Stimulated activated CD4-positive, alpha-beta T cell treated with anti-CD3 and anti-CD28 coated beads, Interleukin-1b, Interleukin-23, amount 100 ng/mL, for 24 hours (primary cell): Measurements from ENCODE around the gene CNEP1R1.
"Not testable (repeated sequence)": the region's sequence is repeated elsewhere in the genome, so short reads cannot be mapped to it uniquely, and the experiment has no call there.

Experiments used
- DNase-seq, 4 experiments: peaks; one replicate each; pipeline ENCODE4 v3.0.0-alpha.2; 2020; ENCODE audit warnings: low read depth in 4 of 4, low spot score in 1 of 4

The CNEP1R1 gene, protein sequence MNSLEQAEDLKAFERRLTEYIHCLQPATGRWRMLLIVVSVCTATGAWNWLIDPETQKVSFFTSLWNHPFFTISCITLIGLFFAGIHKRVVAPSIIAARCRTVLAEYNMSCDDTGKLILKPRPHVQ

GRCh38 chr16:50024684-50025536 is at the start of gene CNEP1R1:
TSS of gene CNEP1R1 (plus strand) at chr16:50025225. CDS start at chr16:50025316, 91 bp downstream.
- peak; percentile 74 to 87 (median 80) for DNase-seq

GRCh38 chr16:49977427-49977826 is 47.6 kb upstream of the CNEP1R1 start:
- no peak for DNase-seq

DNA sequence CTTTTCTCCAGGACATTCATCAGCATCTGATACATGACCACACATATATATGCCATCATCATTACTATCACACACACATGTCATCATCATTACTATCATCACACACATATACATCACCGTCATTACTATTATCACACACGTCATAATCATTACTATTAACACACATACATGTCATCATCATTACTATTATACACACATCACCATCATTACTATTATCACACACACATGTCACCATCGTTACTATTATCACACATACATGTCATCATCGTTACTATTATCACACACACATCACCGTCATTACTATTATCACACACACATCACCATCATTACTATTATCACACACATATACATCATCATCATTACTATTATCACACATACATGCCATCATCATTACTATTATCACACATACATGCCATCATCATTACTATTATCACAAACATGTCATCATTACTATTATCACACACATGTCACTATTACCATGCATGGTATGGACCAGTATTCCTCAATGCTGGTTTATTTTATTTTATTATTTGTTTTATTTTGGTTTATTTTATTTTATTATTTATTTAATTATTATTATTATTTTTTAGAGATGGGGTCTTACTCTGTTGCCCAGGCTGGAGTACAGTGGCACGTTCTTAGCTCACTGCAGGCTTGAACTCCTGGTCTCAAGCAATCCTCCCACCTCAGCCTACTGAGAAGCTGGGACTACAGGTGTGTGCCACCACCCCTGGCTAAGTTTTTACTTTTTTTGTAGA is 46.3 kb upstream of the CNEP1R1 start:
- DNase-seq, result no peak

GRCh38 chr16:49980166-49980565 is 44.9 kb upstream of the CNEP1R1 start:
- DNase-seq, result no peak

DNA sequence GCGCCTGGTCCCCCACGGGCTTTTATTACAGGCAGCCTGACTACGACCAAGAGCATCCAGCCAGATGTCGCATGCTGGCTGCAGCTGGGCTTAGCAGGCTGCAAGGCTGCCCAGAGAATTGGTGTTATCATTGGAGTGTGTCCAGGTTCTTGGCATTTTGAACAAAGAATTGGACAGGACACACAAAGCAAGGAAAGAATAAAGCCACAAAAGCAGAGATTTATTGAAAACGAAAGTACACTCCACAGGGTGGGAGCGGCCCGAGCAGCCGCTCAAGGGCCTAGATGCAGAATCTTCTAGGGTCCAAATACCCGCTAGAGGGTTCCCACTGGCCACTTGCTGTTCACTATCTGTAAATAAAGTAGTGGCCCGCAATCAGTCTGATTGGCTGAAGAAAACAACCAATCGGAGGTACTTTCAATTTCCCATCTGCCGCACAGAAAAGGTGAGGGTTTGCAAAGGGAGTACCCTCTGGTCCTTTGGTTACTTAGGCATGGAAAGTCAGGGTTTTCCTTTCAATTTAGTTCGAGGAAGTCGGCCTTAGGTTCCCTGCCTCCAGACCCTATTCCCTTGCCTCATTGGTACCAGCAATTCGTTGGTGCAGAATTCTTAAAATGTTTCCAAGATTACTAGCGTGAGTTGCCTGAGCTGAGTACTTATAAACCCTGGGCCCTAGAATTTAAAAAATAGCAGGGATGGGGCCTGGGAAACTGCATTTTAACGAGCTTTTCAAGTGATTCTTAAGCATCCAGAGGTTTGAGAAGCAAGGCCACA is 38.5 kb upstream of the CNEP1R1 start:
- no peak for DNase-seq

- DNase-seq, result no peak
Measured at GRCh38 chr16:49987381-49987780, 37.6 kb upstream of the CNEP1R1 start.

DNA sequence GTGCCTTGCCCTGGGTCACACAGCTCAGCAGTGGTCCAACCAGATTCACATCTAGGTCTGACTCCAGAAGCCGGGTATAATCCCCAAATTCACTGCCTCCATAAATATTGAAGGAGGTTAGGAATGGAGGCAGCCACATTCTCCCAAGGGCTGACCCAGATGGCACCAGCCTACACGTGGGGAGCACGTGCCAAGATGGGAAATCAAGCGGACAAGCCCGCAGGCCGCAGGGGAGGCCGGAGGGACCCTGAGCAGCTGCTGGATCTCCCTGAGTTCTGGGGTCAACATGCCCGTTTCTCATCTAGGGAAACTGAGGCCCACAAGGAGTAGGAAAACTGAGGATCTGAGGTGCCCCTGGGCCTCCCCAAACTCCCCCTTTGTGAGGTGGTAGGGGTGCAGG is 32.2 kb upstream of the CNEP1R1 start:
- DNase-seq, result no peak

DNA sequence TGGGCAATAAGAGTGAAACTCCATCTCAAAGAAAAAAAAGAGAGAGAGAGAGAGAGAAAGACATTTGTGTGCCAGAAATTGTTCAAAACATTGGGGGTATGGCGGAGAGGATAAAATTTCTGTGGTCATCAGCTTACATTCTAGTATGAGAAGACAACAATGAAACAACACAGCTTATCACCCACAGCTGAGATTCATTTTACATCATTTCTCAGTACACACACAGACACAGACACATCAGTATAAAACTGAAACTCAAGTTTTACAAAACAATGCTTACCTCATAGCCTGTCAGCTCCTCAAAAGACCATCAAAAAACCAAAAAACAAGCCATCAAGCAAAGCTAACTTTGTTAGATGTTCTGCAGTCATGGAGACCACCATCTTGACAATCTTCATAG is 31.4 kb upstream of the CNEP1R1 start:
- no peak for DNase-seq

DNA sequence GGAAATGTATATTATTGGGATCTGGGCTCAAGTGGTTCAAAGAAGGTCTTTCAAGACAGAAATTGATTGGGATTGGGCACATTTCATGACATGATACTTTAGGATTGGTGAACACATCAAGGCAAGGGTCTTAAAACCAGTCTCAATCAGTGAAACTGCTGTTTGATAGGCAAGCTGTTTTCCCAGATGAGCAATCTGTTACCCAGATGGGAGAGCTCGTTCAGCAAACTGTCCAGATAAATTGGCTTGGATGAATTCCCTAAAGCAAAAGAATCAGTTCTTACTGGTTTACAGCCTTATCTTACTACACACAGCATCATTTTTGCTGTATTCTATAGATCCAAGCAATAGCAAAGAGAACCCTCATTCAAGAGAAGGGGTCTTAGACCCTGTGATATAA is 31.0 kb upstream of the CNEP1R1 start:
- DNase-seq, result no peak

DNA sequence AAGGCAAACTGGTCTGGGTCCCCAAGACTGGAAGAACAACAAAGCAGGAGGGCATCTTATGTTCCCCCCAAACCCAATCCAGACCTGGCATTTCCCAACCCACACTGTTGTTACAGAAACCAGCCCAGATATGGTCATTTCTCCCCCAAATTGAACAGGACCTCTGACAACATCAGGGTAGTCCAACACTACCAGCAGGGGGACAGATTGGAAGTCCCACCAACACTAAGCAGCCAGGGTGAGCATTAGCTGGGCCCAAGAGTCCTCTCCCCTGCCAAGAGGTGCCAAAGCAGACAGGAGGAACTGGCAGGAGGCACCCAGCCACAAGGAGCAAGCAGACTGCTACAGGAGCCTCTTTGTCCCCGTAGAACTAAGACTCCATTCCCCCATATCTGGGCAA is 29.3 kb upstream of the CNEP1R1 start:
- no peak for DNase-seq

- DNase-seq, result no peak
Measured at GRCh38 chr16:49997721-49998251, 27.2 kb upstream of the CNEP1R1 start.

- no peak for DNase-seq
Measured at GRCh38 chr16:49998991-49999390, 26.0 kb upstream of the CNEP1R1 start.

DNA sequence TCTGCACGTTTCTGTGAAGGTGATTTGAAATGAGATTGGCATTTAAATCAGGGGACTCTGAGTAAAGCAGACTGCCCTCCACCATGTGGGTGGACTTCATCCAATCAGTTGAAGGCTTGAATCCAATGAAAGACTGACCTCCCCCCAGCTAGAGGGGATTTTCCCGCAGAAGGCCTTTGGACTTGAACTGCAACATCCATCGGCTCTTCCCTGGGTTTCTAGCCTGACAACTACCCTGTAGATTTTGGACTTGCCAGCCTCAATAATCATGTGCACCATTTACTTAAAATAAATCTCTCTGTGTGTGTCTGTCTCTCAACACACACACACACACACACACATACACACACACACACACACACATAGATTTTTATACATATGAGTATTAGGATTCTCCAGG is 23.9 kb upstream of the CNEP1R1 start:
- DNase-seq, result no peak

GRCh38 chr16:50002190-50002589 is 22.8 kb upstream of the CNEP1R1 start:
- DNase-seq, result no peak

DNA sequence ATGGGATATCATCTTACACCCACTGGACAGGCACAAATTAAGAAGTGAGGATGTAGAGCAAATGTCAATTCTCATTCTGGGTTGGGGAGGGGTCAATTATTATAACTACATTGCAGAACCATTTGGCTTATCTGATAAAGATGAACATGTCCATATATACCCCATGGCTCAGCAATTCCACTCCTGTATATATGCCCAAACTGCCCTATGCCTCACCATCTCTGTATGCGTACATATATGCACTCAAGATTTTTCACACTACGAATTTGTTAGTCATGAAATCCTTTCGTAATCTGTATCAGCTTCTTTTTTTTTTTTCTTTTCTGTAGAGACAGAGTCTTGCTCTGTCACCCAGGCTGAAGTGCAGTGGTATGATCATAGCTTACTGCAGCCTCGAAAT is 20.8 kb upstream of the CNEP1R1 start:
- DNase-seq, result no peak

DNA sequence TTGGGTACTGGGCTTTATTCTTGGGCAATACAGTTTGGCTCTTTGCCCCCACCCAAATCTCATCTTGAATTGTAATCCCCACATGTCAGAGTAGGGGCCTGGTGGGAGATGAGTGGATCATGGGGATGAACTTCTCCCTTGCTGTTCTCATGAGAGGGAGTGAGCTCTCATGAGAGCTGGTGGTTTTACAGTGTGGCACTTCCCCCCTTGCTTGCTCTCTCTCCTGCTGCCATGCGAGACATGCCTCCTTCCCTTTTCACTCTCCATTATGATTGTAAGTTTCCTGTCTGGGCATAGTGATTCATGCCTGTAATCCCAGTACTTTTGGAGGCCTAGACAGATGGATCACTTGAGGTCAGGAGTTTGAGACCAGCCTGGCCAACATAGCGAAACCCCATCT is 18.1 kb upstream of the CNEP1R1 start:
- DNase-seq, result no peak

DNA sequence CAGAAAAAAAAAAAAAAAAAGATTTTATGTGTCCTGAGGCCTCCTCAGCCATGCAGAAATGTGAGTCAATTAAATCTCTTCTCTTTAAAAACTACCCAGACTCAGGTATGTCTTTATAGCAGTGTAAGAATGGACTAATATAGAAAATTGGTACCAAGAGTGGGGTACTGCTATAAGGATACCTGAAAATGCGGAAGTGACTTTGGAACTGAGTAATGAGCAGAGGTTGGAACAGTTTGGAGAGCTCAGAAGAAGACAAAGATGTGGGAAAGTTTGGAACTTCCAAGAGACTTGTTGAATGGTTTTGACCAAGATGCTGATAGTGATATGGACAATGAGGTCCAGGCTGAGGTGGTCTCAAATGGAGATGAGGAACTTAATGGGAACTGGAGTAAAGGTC is 17.3 kb upstream of the CNEP1R1 start:
- no peak for DNase-seq

- no peak for DNase-seq
Measured at GRCh38 chr16:50010212-50010611, 14.8 kb upstream of the CNEP1R1 start.

DNA sequence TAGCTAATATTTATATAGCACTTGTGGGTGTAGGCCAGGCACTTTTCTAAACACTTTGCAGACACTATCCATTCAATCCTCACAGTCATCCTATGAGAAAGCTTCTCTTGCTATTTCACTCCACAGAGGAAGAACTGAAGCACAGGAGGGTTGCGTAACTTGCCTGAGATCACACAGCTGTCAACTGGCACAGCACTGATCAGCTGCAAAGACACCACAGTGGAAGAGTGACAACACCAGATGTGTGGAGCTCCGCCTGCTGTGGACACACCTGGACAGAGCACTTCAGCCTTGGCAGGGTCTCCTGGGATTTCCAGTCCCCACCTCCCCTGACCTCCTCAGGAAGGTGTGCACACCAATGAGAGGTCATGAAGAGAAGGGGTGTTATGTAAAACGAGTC is 13.3 kb upstream of the CNEP1R1 start:
- DNase-seq, result no peak

GRCh38 chr16:50012182-50012581 is 12.8 kb upstream of the CNEP1R1 start:
- DNase-seq, result no peak

GRCh38 chr16:50014211-50014610 is 10.8 kb upstream of the CNEP1R1 start:
- DNase-seq, result not testable (repeated sequence)
